HG03064 (cell line): ENCODE results near the gene S100A2.
A peak's percentile ranks its signal among the peaks of the same experiment; 100 is the strongest.

Experiments used
- ATAC-seq: cut with Tn5 transposase; IDR thresholded peaks from one replicate; pipeline ENCODE4 v1.9.1; 2021; ENCODE audit warnings: low read depth; ENCODE audit not compliant: unreplicated experiment

Gene S100A2

DNA sequence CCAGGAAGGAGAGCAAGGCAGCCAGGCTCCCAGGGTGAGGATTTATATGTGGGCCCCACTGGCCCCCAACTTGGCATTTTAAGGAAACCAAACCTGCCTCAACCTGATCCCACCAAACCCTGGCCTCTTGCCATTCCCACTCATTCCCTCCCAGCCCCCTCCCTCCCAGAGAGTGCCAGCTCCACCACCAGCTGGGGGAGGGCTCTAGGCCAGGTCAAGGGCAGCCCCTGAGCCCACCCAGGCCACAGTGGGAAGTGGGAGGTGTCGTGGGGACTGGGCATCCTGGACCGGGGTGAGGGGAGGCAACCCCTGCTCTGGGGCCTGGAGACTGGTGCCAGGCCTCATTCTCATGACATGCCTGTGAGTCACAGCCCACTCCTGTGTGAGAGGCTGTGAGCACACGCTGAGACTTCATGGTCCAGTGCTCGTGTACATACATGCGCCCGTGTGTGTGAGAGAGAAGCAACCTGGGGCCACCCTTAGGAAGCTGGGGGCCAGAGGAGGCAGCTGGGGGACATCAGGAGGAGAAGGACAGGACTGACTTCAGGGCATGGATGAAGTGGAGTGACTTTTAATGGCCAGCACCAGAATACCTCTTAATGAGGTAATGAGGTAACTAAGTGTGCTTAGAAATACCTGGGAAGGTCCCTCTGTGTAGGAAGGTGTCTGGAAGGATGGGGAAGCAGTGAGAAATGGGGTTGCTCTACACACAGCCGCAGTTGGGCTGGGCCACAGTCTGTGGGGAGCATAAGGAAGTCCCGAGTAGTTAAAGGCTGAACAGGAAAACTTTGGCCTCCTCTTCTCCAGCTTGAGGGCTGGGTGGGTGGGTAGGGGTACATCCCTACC is at the start of gene S100A2:
TSS of gene S100A2 (minus strand) at position 316 of the 846 bp plus-strand sequence. CDS start 1,967 bp downstream, outside the sequence.
- ATAC-seq: no peak

DNA sequence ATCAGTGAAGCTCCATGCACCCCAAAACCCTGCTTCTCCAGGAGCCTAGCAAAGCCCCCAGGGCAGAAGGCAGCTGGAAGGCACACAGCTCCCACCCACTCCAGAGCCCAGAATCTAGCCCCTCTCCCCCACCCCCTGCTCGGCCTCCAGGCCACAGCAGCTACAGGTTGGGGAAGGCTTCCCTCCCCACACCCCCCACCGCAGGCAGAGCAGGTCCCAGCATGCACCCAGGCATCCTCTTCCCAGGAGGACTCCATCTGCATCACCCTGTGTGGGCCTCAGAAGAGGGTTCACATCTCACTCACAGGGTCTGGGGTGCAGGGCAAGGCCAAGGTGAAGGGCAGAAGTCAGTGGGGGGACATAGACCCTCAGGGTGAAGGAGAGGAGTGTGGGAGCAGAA is 49.8 kb upstream of the S100A2 start:
- ATAC-seq: no peak

DNA sequence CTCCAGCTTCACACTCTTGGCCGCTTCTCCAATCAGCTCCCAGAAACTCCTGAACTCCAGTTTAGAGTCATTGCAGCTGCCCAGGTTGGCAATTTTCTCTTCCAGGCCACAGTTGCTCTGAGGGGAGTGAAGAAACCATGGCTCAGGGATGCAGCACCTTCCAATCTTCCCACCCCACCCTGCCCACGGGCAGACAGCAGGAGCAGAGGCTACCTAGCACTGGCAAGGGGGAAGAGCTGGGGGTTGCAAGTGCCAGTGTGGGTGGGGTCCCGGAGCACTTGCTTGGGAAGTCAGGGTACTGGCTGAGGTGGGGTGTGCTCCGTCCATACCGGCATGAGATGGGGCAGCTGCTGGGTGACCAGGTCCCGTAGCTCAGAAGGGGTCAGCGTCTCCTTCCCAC is 49.3 kb upstream of the S100A2 start:
- no peak for ATAC-seq

DNA sequence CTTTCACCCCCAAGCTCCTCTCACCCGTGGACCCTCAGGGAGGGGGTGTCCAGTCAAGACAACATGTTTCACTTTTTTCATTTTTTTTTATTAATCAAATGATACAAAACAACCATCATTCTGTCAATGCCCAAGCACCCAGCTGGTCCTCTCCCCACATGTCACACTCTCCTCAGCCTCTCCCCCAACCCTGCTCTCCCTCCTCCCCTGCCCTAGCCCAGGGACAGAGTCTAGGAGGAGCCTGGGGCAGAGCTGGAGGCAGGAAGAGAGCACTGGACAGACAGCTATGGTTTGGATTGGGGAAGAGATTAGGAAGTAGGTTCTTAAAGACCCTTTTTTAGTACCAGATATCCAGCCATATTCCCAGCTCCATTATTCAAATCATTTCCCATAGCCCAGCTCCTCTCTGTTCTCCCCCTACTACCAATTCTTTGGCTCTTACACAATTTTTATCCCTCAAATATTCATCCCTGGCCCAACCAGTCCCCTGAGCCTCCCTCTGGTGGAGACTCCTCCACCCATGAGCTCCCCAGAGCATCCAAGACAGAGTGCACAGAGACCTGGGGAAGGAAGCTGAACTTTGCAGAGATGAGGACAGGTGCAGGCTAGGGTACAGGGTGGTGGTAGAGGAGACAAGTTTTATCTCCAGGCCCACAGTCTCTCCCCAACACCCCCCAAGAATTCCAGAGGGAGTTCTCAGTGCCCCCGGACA is 48.7 kb upstream of the S100A2 start:
- ATAC-seq: no peak

DNA sequence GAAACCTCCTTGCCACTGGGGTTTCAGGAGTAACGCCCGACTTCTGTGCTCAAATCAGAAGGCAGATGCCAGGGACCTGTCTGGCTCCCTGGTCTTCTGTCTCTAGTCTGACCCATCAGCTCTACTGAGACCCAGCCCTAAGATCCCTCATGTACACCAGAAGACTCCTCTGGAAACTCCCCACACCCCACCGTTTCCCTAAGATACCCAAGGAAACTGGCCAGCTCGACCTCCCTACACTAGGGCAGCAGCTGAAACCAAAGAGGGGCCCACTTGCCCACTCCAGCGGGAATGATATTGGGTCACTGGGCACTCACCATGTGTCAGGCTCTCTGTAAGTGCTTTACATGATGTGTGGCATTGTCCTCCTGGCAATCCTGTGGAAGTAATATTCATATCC is 47.8 kb upstream of the S100A2 start:
- no peak for ATAC-seq

DNA sequence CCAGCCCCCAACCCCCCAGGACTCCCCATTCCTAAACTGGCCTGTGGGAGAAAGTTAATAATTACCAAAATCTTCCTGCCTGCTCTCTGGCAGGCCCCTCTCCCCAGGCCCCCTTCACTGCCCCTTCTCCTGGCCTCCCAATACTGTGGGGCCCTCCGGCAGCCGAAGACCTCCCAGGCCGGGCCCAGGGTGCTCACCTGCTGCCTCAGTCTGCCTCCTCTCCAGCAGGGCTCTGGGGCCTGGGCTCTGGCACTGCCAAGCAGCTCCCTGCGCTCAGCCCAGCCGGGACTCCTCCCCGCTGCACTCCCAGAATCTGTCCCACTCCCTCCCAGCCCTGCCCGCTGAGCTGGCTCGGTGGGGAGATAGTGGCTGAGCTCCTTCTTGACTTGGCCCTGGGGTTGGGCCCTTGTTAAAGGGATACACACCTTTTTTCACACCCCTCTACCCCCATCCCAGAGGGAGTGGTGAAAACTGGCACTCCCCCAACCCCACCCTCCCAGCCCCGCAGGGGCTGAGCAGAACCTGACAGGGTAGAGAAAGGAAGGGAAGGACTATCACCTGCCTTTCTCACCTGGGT is 47.2 kb upstream of the S100A2 start, which contains the start of gene S100A16:
TSS of gene S100A16 (minus strand) at position 383 of the 577 bp plus-strand sequence. CDS start 4,986 bp downstream, outside the sequence.
- no peak for ATAC-seq

DNA sequence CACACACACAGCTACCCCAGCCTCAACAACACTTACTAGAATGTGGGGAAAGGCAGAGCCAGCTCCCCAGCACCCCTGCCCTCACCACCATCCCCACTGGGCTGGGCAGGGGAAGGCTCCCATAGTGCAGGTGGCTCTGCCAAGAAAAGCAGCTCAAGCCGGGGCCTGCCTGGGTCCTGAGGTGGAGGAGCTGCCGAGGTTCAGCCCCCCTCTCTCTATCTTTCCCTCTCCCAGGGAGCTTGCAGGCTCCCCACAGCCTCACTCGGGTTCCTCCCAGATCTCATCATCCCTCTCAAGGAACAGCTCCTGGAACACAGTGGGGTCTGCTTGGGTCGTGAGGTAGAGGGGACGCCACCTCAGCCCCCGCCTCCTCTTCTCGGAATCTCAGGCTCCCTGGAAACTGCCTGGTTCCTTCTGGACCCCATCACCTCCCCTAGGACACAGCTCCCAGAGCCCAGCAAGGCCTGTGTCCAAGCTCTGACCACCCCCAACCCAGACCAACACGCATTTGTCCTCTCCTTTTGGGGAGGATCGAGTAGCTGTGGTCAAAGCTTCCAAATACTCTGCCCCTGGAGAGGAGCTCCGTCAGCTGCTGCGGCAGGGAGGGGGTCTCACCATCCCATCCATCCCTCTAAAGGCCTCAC is 46.6 kb upstream of the S100A2 start:
- no peak for ATAC-seq

DNA sequence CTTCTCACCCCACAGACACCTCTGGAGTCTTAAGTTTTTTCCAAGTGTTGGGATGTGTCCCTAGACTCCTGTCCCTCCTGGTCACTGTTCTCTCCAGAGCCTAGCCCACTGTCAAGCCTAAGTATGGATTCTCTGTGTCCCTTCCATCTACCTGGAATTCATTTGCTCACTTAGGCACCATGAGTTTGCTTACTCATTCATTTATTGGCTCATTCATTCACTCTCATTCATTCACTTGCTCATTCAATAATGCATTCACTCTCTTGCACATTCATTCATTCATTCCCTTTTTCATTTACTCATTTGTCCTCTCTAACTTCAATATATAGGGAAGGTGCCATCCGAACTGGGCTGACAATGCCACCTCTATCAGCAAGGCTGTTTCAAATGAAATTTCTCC is 45.7 kb upstream of the S100A2 start:
- no peak for ATAC-seq

DNA sequence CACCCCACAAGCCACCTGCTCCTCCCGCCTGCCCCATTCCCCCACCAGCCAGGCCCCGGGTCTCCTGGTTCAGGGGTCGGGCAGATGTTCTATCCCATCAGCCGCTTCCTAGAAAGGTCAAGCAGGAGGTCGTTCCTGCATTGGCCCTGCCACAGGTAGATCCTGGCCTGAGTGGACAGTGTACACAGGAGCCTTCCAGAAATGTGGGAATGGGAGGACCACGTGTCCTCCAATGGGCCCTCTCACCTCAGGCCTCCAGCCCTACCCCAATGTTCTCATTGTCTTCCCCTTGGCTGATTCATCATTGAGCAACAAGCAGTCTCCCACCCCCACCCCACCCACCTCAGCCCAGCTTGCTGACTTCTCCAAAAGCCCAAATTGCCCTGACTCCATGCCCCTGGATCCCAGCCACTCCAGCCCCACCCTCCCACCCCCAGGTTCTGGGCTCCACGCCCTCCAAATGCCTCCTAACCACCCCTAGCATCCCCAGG is 45.2 kb upstream of the S100A2 start:
- no peak for ATAC-seq

DNA sequence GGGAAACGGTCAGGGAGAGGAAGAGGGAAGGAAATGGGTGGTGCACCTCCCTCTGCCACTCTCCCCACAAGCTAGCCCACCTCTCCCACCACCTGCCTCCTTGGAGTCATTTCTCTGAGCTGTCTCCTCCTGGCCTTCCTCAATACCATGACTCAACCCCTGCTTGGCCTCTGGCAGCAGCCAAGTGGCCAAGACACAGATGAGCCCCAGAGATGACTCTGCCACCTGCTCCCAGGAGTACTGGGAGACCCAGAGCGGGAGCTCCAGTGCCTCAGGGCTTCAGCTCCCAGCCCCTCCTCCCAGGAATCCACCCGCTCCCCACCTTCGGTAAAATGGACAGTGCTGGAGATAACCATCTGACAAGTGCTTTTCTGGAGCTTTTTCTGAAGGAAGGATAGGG is 44.7 kb upstream of the S100A2 start:
- no peak for ATAC-seq

DNA sequence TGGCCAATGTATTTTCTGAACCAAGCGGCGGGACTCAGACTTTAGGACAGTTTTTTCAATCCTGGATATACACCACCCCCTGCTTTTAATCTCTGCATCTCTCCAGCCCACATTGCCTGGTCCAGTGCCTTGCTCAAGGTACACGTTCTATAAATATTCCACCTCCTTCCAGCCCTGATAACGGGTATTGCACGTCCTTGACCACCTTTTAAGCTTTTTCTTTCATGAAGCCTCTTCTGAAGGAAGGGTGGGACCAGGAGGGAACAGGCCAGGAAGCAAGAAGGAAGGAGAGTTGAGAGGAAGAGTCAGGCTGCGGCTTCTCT is 43.9 kb upstream of the S100A2 start:
- no peak for ATAC-seq

- ATAC-seq: no peak
These were observed 43.3 kb upstream of the S100A2 start for GRCh38 chr1:153608742-153609584.

DNA sequence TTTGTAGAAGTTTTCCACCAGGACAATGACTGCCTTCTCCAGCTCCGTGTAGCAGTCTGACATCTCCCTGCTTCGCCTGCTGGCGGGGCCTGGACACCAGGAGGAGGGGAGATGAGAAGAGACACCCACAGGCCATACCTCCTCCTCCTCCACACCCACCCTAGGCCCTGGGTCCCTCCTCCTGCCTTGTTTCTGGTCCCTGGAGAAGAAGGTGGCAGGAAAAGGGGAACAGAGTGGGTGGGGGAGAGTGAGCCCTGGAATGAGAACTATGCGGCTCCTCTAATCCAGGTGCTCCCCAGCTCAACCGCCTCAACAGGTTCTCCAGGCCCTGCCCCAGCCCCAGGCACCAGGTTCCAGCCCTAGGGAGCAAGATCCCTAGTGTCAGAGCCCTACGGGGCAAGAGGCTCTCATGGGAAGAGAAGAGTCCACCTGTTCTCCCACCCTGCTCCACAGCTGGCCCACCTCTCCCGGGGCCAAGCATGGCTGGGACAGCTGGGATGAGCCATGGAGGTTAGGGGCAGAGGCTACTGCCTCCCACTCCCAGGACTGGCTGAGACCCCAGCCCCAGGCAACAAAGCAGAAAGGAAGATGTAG is 42.5 kb upstream of the S100A2 start:
- ATAC-seq: no peak

- no peak for ATAC-seq
These were observed 41.7 kb upstream of the S100A2 start for GRCh38 chr1:153607381-153607780.

- no peak for ATAC-seq
These were observed 40.5 kb upstream of the S100A2 start for GRCh38 chr1:153606194-153606593.

DNA sequence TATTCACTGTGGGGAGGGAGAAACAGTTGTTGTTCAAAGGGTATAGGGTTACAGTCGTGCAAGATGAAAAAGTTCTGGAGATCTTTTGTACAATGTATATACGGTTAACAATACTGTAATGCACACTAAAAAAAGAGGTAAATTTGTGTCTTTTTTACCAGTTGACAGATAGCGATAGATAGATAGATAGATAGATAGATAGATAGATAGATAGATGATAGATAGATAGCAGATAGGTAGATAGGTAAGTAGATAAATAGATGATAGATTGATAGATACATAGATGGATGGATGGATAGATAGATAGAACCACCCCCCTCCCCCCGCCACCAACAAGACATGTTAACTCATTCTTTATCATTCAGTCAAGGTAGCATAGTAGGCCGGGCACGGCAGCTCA is 37.1 kb upstream of the S100A2 start:
- ATAC-seq: no peak

GRCh38 chr1:153599847-153600246 is 34.2 kb upstream of the S100A2 start:
- ATAC-seq: no peak

DNA sequence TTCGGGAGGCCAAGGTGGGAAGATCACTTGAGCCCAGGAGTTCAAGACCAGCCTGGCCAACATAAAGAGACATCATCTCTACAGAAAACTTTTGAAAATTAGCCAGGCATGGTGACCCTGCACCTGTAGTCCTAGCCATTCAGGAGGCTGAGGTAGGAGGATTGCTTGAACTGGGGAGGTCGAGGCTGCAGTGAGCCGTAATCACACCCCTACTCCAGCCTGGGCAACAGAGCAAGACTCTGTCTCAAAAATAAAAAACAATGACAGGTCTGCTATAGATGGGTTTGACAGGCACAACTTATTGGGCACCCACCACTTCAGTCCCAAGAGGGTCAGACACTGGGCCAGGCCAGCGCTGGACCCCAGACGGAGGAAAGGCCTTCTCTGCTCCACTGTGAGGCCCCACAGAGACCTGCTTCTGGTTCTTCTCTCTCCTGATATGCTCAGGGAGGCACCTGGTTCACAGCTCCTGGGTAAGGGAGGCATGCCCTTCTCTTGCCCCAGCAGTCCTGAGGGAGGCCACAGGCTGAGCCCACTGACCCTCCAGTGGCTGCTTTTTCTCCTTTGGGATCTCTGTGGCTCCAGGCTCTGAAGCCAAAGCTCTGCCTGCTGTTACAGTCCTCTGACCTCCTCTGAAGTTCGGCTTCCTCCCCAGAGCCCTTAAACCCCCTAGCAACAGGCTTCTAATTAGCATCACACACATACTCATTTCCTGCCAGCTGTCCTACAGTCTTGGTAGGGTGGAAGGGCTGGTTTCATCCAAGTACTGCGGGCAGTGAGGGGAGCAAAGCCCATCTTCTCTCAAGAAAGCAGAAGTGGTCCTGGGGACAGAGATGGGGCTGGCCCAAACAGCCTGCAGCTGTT is 32.9 kb upstream of the S100A2 start:
- ATAC-seq: peak; percentile 99

DNA sequence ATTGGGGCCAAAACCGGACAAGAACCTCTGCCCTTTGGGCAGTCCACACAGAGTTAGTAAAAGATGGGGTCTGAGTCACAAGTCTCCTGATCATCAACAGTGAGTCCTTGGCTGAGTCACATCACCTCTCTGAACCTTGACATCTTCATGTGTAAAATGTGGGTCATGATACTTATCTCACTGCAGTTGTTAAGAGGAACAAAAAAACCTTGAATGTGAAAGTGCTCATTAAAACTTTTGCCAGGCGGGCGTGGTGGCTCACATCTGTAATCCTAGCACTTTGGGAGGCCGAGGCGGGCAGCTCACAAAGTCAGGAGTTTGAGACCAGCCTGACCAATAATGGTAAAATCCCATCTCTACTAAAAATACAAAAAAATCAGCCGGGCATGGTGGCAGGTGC is 31.6 kb upstream of the S100A2 start:
- ATAC-seq: no peak
